ENCODE measurements around the gene AKR1E2.
"Not testable (repeated sequence)": the region's sequence is repeated elsewhere in the genome, so short reads cannot be mapped to it uniquely, and the experiment has no call there.

Gene AKR1E2

GRCh38 chr10:4815646-4816180 is 10.3 kb upstream of the AKR1E2 start:
- not testable (repeated sequence) for DNase-seq

GRCh38 chr10:4816966-4817365 is 9.0 kb upstream of the AKR1E2 start:
- no peak for DNase-seq

DNA sequence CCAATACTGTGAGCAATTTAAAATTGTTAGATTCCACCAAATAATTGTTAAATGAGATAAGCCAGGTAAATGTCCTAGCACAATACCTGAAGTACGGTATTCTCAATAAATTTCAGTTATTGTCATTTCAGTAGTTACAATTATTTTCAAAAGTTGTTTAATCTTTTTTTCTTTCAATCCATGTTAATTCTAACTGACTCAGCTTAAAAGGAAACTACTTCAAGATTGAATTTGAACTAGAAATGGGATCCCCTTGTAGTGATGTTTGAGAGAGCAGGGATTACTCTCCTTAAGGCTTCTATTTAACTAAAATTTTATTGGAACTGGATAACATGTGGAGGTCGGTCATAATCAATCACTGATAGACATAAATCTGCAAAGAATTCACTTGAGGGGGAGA is 6.9 kb upstream of the AKR1E2 start:
- no peak for DNase-seq

DNA sequence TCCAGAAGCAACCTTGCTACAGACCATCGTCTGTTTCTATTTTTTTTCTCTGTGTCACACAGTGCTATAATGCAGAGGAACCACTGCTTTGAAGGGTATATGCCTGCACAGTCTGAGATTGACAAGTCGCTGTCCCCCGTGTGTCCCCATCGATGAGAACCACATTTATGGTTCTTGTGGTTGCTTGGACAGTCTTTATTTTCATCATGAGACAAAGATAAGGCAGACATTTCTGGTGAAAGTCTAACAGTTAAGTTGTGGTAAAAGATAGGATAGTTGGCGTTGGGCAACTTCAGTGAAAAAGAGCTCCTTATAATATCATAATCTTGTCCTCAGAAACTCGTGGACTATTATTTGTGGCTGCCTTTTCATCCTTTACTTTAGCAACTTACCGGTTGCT is 6.3 kb upstream of the AKR1E2 start:
- DNase-seq, result no peak

DNA sequence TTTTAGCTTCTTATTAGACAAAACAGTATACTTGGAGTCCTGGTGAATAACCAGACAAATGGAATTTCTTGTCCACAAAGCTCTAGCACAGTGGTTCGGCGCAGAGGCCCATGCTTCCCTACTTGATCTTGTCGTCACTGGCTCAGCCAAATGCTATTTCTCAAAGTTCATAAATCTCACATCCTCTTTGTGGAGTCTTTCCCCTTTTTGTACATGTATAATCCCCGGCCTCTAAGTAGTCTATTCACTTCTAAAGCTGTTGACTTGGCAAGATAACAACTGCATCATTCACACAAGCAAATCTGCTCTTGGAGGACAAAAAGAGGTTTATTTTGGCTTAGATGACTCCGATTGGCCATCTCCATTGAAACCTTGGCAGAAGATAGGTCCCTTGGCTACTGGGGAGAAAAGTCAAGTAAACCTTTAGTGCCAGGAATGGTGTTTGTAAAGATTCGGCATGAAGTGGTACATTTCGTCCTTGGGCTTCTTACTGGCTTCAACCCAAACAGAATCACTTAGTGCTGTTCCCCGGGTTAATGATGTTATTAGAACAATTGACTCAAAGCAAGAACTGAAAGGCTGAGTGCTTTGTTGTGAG is 5.1 kb upstream of the AKR1E2 start:
- DNase-seq, result no peak

GRCh38 chr10:4822208-4822607 is 3.8 kb upstream of the AKR1E2 start:
- no peak for DNase-seq

DNA sequence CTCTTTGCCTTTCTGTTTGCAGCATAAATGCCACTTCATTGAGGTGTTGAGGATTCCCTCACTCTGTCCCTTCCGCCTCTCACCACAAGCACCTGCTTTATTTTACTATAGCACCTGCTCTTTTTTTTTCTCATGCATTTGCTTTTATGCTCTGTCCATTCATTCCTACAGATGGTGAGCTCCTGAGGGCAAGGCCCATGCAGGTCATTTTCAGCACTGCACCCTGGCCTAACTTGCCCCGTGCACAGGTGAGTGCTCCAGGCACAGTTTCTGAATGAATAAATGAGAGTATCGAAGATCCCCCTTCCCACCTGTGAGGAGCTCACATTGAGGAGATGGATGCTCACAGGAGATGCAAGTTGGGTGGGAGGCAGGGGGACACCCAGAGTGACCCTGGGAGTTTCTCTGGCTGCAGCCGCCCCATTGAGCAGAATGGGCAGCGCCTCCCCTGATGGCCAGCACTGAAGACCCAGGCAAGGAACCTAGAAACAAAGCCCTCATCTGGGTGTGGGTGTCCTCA is 1.2 kb upstream of the AKR1E2 start:
- no peak for DNase-seq

DNA sequence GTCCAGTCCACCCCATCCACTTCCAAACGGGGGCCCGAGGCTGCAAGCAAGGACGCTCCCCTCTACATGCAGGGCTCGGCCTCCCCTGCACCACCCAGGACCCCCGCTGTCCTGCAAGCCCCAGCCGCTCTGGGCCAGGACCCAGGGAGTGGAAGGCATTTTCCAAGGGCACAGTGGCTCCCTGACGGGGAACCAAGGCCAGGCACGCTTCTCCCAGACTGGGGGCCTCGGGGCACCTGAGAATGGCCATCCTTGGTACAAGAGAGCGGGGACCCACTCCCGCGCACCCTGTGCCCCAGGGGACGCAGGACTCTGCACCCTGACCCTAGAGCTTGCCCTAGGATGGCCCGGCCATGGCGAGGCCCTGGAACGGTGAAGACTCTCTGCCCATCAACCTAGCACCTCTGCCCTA is 545 bp upstream of the AKR1E2 start:
- no peak for DNase-seq

- DNase-seq, result no peak
Observed at GRCh38 chr10:4826792-4827324, 851 bp downstream of the AKR1E2 start.

- DNase-seq, result no peak
Observed at GRCh38 chr10:4828005-4828404, 2.0 kb downstream of the AKR1E2 start.

DNA sequence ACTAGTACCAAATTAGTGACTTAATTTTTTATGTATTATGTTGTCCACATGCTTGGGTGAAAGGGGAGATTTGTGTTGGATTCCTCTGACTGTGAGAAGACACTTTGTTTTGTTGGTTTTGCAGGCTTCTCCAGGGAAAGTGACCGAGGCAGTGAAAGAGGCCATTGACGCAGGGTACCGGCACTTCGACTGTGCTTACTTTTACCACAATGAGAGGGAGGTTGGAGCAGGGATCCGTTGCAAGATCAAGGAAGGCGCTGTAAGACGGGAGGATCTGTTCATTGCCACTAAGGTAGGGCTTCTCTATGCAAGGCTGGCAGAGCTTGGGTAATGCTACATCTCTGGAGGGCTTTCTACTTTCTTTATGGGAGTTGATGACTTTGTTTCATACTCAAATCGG is 4.5 kb downstream of the AKR1E2 start:
- DNase-seq, result no peak

DNA sequence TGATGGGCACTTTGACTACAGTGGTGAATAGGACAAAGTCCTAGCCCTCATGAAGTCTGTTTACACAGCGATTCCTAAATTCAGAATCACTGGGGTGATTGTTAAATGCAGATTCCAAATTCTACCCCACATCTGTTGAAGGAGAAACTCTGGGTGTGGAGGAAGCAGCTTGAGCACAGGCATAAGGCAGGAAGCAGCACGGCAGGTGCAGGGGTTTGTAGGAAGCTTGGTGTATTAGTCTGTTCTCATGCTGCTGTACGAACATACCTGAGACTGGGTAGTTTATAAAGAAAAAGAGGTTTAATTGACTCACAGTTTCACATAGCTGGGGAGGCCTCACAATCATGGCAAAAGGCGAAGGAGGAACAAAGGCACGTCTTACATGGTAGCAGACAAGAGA is 5.1 kb downstream of the AKR1E2 start:
- no peak for DNase-seq

GRCh38 chr10:4833286-4833685 is 7.3 kb downstream of the AKR1E2 start:
- DNase-seq, result no peak

DNA sequence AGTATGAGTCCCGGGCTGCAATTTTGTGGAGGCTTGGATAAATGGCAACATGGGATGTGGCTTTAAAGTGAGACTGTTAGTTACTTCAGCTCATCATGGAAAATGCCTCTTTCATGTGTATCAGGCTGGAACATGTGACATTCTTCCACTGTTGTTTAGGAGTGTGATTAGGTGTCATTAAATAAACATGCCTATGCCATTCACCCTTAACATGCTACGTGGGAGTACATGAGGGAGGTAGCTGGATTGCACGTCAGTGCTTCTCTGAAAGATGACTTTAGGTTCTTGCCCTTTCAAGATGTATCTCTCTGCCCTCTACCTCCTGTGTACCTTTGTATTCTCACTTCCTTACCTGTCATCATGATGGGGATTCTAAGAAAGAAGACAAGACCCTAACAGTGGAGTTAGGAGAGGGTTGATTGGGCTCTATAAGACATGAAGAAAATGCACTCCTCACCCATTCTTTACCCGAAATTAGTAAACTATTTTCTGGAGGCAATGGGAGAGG is 8.9 kb downstream of the AKR1E2 start:
- DNase-seq, result no peak

- peak in 1 of 2 donors; percentile 10 for DNase-seq
Observed at GRCh38 chr10:4835494-4835918, 9.5 kb downstream of the AKR1E2 start.

DNA sequence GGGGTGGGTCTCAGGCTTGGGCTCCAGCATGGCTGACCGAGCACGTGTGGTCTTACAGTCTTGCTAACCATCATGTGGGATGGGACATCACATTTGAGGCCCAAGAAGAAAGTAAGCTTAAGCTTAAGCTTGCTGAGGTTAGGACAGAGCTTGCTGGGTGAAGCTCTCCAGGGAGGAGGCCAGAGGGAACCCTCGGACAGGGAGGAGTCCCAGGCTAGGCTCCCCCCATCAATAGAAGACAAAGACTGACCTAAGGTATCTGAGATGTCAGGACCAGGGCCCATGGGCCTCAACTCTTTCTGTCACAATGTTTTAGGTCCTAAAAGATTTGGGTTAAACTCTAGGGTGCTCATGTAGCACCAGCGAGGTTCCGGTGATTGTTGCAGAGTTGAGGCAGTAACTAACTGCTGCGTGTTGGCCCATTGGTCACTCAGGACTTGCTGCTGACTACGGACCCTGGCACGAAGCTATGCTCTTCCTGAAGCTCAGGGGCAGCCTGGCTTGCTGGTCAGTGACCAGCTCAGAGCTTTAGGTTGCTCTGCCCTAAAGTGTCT is 10.5 kb downstream of the AKR1E2 start:
- no peak for DNase-seq

- DNase-seq, result no peak
Observed at GRCh38 chr10:4837551-4837950, 11.5 kb downstream of the AKR1E2 start.

GRCh38 chr10:4838743-4839142 is 12.7 kb downstream of the AKR1E2 start:
- DNase-seq, result no peak

- DNase-seq, result no peak
Observed at GRCh38 chr10:4839353-4839752, 13.3 kb downstream of the AKR1E2 start.

DNA sequence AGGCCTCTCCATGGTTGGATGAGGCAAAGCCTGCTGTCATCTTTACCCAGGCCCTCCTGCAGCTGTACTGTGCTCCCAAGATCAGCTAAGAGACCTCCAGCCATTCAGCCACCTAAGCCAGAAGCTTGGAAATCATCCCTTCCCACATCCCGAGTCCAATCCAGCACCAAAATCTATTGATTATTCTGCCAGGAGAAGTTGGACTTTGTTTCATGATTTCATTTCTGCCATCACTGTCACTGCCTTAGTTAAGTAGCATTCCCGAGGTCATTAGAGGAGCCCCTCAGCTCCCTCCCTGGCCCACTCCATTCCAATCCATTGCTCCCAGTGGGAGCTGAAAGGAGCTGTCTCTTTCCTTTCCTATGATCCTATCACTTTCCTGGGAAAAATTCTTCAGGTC is 14.1 kb downstream of the AKR1E2 start:
- DNase-seq, result no peak

GRCh38 chr10:4843525-4844180 is 17.6 kb downstream of the AKR1E2 start:
- DNase-seq, result no peak

DNA sequence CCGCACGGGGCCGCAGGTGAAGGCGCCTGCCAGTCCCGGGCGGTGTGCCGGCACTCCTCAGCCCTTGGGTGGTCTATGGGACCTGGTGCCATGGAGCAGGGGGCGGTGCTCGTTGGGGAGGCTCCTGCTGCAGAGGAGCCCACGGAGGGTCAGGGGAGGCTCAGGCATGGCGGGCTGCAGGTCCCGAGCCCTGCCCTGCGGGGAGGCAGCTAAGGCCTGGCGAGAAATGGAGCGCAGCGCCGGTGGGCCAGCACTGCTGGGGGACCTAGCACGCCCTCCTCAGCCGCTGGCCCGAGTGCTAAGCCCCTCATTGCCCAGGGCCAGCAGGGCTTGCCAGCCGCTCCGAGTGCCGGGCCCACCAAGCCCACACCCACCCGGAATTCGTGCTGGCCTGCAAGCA is 18.9 kb downstream of the AKR1E2 start:
- no peak for DNase-seq

GRCh38 chr10:4845766-4846165 is 19.8 kb downstream of the AKR1E2 start:
- no peak for DNase-seq

- DNase-seq, result no peak
Observed at GRCh38 chr10:4846775-4847174, 20.8 kb downstream of the AKR1E2 start.

Data from stimulated activated CD4-positive, alpha-beta T cell treated with anti-CD3 and anti-CD28 coated beads, Interleukin-2, amount 100 ng/mL, for 24 hours (primary cell).